ENCODE data around the gene ALDH1A2.

ALDH1A2 gene

GRCh38 chr15:57941816-57942215 lies 123.7 kb downstream of the ALDH1A2 start:
- no peak for DNase-seq

- DNase-seq, result no peak
Measured at GRCh38 chr15:57932348-57932747, 133.2 kb downstream of the ALDH1A2 start.

- no peak for DNase-seq
Measured at GRCh38 chr15:57931570-57931969, 133.9 kb downstream of the ALDH1A2 start.

- no peak for DNase-seq
Measured at GRCh38 chr15:57927091-57927631, 138.3 kb downstream of the ALDH1A2 start.

GRCh38 chr15:57925650-57926049 lies 139.9 kb downstream of the ALDH1A2 start:
- no peak for DNase-seq

- no peak for DNase-seq
Measured at GRCh38 chr15:57924598-57924997, 140.9 kb downstream of the ALDH1A2 start.

- no peak for DNase-seq
Measured at GRCh38 chr15:57923750-57924149, 141.8 kb downstream of the ALDH1A2 start.

GRCh38 chr15:57923306-57923705 lies 142.2 kb downstream of the ALDH1A2 start:
- no peak for DNase-seq

GRCh38 chr15:57922776-57923175 lies 142.7 kb downstream of the ALDH1A2 start:
- DNase-seq, result no peak

GRCh38 chr15:57921371-57921770 lies 144.1 kb downstream of the ALDH1A2 start:
- DNase-seq, result no peak

- DNase-seq, result no peak
Measured at GRCh38 chr15:57920911-57921310, 144.6 kb downstream of the ALDH1A2 start.

GRCh38 chr15:57919754-57920153 lies 145.8 kb downstream of the ALDH1A2 start:
- DNase-seq, result no peak

GRCh38 chr15:57917998-57918397 lies 147.5 kb downstream of the ALDH1A2 start:
- DNase-seq, result no peak

- no peak for DNase-seq
Measured at GRCh38 chr15:57916695-57917094, 148.8 kb downstream of the ALDH1A2 start.

- DNase-seq, result no peak
Measured at GRCh38 chr15:57915827-57916531, 149.5 kb downstream of the ALDH1A2 start.

- no peak for DNase-seq
Measured at GRCh38 chr15:57914350-57915055, 151.0 kb downstream of the ALDH1A2 start.

GRCh38 chr15:57911247-57911646 lies 154.3 kb downstream of the ALDH1A2 start:
- DNase-seq, result no peak

- no peak for DNase-seq
Measured at GRCh38 chr15:57910672-57911071, 154.8 kb downstream of the ALDH1A2 start.

- DNase-seq, result no peak
Measured at GRCh38 chr15:57909388-57909787, 156.1 kb downstream of the ALDH1A2 start.

- no peak for DNase-seq
Measured at GRCh38 chr15:57903626-57904025, 161.9 kb downstream of the ALDH1A2 start.

Measured in activated CD4-positive, alpha-beta T cell treated with anti-CD3 and anti-CD28 coated beads, Interleukin-2, amount 50 U/mL, for 4 hours (primary cell).